Lung (tissue), 12 donors: ENCODE results near the gene PSMC2. TPM values are rescaled to one million over a fixed set of nuclear protein-coding genes. Genes with fewer than 3 reads are reported as not detected.

Source experiments
- ATAC-seq: fragments of 200-7000 bp; cut with Tn5 transposase; one replicate; pipeline ENCODE4 v1.9.1; 2020; ENCODE audit warnings: moderate number of reproducible peaks; ENCODE audit not compliant: insufficient read depth, low FRiP score
- DNase-seq, 3 donors: peaks; one replicate each; pipeline ENCODE4 v3.0.0-alpha.2; 2013 to 2017
- H3K27ac ChIP-seq, 2 donors: one replicate each; pipeline ENCODE4 v1.5.1; 2013; ENCODE audit warnings: mild to moderate bottlenecking in 2 of 2, moderate library complexity in 2 of 2, control low read depth in 1 of 2, inconsistent platforms in 1 of 2, low read depth in 1 of 2, low read length in 1 of 2
- H3K27me3 ChIP-seq, 3 donors: one replicate each; pipeline ENCODE4 v1.5.1; 2013; ENCODE audit warnings: low read length in 2 of 3; ENCODE audit not compliant: control insufficient read depth in 3 of 3, insufficient read depth in 3 of 3
- H3K36me3 ChIP-seq, 4 donors: one replicate each; pipeline ENCODE4 v1.5.1; 2013; ENCODE audit warnings: low read length in 4 of 4, mild to moderate bottlenecking in 1 of 4, moderate library complexity in 1 of 4; ENCODE audit not compliant: control insufficient read depth in 4 of 4, insufficient read depth in 4 of 4
- H3K4me1 ChIP-seq, 5 donors: one replicate each; pipeline ENCODE4 v1.5.1; 2013; ENCODE audit warnings: low read length in 5 of 5, mild to moderate bottlenecking in 2 of 5, moderate library complexity in 1 of 5; ENCODE audit not compliant: control insufficient read depth in 5 of 5, insufficient read depth in 5 of 5
- H3K4me3 ChIP-seq: one replicate; pipeline ENCODE4 v1.5.1; 2013; ENCODE audit warnings: mild to moderate bottlenecking, control low read depth, moderate library complexity
- H3K9ac ChIP-seq, 2 donors: one replicate each; pipeline ENCODE4 v1.5.1; 2013; ENCODE audit warnings: low read length in 2 of 2, control low read depth in 1 of 2; ENCODE audit not compliant: insufficient read depth in 1 of 2
- H3K9me3 ChIP-seq, 4 donors: one replicate each; pipeline ENCODE4 v1.5.1; 2013; ENCODE audit warnings: low read length in 3 of 4, mild to moderate bottlenecking in 1 of 4, moderate library complexity in 1 of 4; ENCODE audit not compliant: control insufficient read depth in 4 of 4, insufficient read depth in 3 of 4
- CTCF ChIP-seq: IDR thresholded peaks from 2 replicates; pipeline ENCODE4 v1.5.1; 2012; ENCODE audit warnings: mild to moderate bottlenecking; ENCODE audit errors: control extremely low read depth, extremely low read depth
- WGBS, 2 donors: extraction: QIAGEN DNeasy Blood & Tissue Kit; methylation state at CpG; one replicate each; pipeline ENCODE4 v1.1.7; 2013; 5-methylcytosine and 5-hydroxymethylcytosine counted together
- polyA plus RNA-seq, 2 donors: library from polyadenylated mRNA; stranded (reverse); fragments of 200-250 nt; gene quantifications; one replicate each; pipeline ENCODE4 v1.2.1, GENCODE V29; 2013
- total RNA-seq, 2 donors: library from RNA; depleted of rRNA in 1 of 2; stranded (reverse); fragments of >200 nt in 1 of 2; gene quantifications; one replicate each; pipeline ENCODE4 v1.2.1, GENCODE V29; 2014 to 2021
- donor health status: control.
- donor health status: control.
- donor health status: Bipolar disorder and iron deficiency.
- donor health status: healthy.
- donor health status: DM: yes; HTN: yes; CAD: no.

The PSMC2 gene
- total and polyA plus RNA-seq, 4 donors = 68.8 to 157 (median 100) TPM

- WGBS, 2 donors = 20 to 34% methylated on average over 2 of the region's 2 CpGs
- peaks cover 14 to 46% (median 32%) of the 10 kb centered on the region in 4 donors for H3K36me3 ChIP-seq
- ATAC-seq = no peak
These were observed 46.0 kb upstream of the PSMC2 start for GRCh38 chr7:103301441-103301840.

GRCh38 chr7:103307503-103308231, 39.8 kb upstream of the PSMC2 start:
- DNase-seq (peak in 1 of 3 donors; percentile 4), ATAC-seq (no peak)
- H3K9me3 ChIP-seq = no peaks in the 10 kb centered on the region
- no peaks in the 10 kb centered on the region for H3K4me1 ChIP-seq
- peaks cover 23 to 56% (median 42%) of the 10 kb centered on the region in 4 donors for H3K36me3 ChIP-seq
- H3K27ac ChIP-seq = no peak overlapping the region
- whole genome bisulfite sequencing, 2 donors = 51% methylated on average over 3 of the region's 3 CpGs
- H3K4me3 ChIP-seq = no peak overlapping the region
- H3K27me3 ChIP-seq = no peaks in the 10 kb centered on the region
- H3K9ac ChIP-seq = no peak overlapping the region
- no peak for TF ChIP-seq CTCF

More at GRCh38 chr7:103301441-103301840, 46.0 kb upstream of the PSMC2 start:
- no peak for DNase-seq
- no peak overlapping the region for H3K27ac ChIP-seq
- no peaks in the 10 kb centered on the region for H3K9me3 ChIP-seq
- no peak overlapping the region for H3K9ac ChIP-seq
- H3K27me3 ChIP-seq = no peaks in the 10 kb centered on the region
- peaks cover 0 to 17% (median 9%) of the 10 kb centered on the region in 5 donors for H3K4me1 ChIP-seq
- no peak for TF ChIP-seq CTCF
- H3K4me3 ChIP-seq = no peak overlapping the region

GRCh38 chr7:103314852-103315251, 32.6 kb upstream of the PSMC2 start:
- no peak overlapping the region for H3K4me3 ChIP-seq
- DNase-seq = no peak
- no peak for ATAC-seq
- no peak for TF ChIP-seq CTCF
- no peaks in the 10 kb centered on the region for H3K27me3 ChIP-seq
- no peak overlapping the region for H3K9ac ChIP-seq
- H3K9me3 ChIP-seq = no peaks in the 10 kb centered on the region
- 81 to 93% methylated on average over 2 of the region's 2 CpGs for WGBS, 2 donors
- peaks cover 0 to 2% (median 0%) of the 10 kb centered on the region in 5 donors for H3K4me1 ChIP-seq
- H3K36me3 ChIP-seq = peaks cover 33 to 61% (median 55%) of the 10 kb centered on the region in 4 donors
- H3K27ac ChIP-seq = no peak overlapping the region
